Activated naive CD4-positive, alpha-beta T cell treated with anti-CD3 and anti-CD28 coated beads, Interleukin-2, amount 10 ng/mL, durations not matched to agents 7 days and 5 days (primary cell): ENCODE data around the gene EEF2KMT.

Experiments used
- CTCF ChIA-PET: fragments of 350-600 bp; sonication (Branson Sonifier 250); formaldehyde crosslinking; loops from one replicate; lab custom pipeline; 2021; ENCODE audit warnings: antibody characterized with exemption; lab: Charles Lee
- DNase-seq: peaks from one replicate; pipeline ENCODE4 v3.0.0-alpha.2; 2020
- H3K27ac Mint-ChIP-seq: one replicate; pipeline ENCODE4 v1.8.0; 2021; ENCODE audit warnings: mild to moderate bottlenecking, moderate library complexity, mixed read lengths
- H3K27me3 Mint-ChIP-seq: one replicate; pipeline ENCODE4 v1.8.0; 2021; ENCODE audit warnings: mild to moderate bottlenecking, mixed read lengths
- H3K36me3 Mint-ChIP-seq: one replicate; pipeline ENCODE4 v1.8.0; 2021; ENCODE audit warnings: mixed read lengths
- H3K4me1 Mint-ChIP-seq: one replicate; pipeline ENCODE4 v1.8.0; 2021; ENCODE audit warnings: mixed read lengths
- H3K4me3 Mint-ChIP-seq: one replicate; pipeline ENCODE4 v1.8.0; 2021; ENCODE audit warnings: mild to moderate bottlenecking, moderate library complexity, mixed read lengths
- H3K9me3 Mint-ChIP-seq: one replicate; pipeline ENCODE4 v1.8.0; 2021; ENCODE audit warnings: mixed read lengths

Gene EEF2KMT

GRCh38 chr16:5070431-5071186 lies 27.0 kb downstream of the EEF2KMT start:
- Mint-ChIP-seq H3K27ac (peak overlapping the region; percentile 95), H3K27me3 (peaks cover 8% of the 10 kb centered on the region)
- CTCF ChIA-PET = interaction anchor here (1.1 to 1.3 kb wide), 2 partner anchors 11 to 14 kb away, joined by 3 read pairs; no protein-coding TSS in a partner anchor

GRCh38 chr16:5069854-5070253 lies 27.7 kb downstream of the EEF2KMT start:
- CTCF ChIA-PET = interaction anchor here (1.1 to 1.3 kb wide), 2 partner anchors 10 to 13 kb away, joined by 3 read pairs; no protein-coding TSS in a partner anchor
- no peaks in the 10 kb centered on the region for H3K9me3 Mint-ChIP-seq
- DNase-seq = no peak
- peaks cover 30% of the 10 kb centered on the region for H3K4me1 Mint-ChIP-seq
- H3K36me3 Mint-ChIP-seq = peaks cover 8% of the 10 kb centered on the region
- H3K27ac Mint-ChIP-seq = no peak overlapping the region
- H3K4me3 Mint-ChIP-seq = no peak overlapping the region
- H3K27me3 Mint-ChIP-seq = peaks cover 11% of the 10 kb centered on the region

More at GRCh38 chr16:5070431-5071186, 27.0 kb downstream of the EEF2KMT start:
- Mint-ChIP-seq H3K4me3 (no peak overlapping the region), H3K4me1 (peaks cover 30% of the 10 kb centered on the region), H3K9me3 (no peaks in the 10 kb centered on the region), H3K36me3 (peaks cover 12% of the 10 kb centered on the region)
- no peak for DNase-seq

GRCh38 chr16:5069048-5069447 lies 28.5 kb downstream of the EEF2KMT start:
- Mint-ChIP-seq H3K27ac (peak overlapping the region; percentile 45), H3K27me3 (peaks cover 11% of the 10 kb centered on the region), H3K36me3 (peaks cover 2% of the 10 kb centered on the region), H3K9me3 (no peaks in the 10 kb centered on the region), H3K4me3 (no peak overlapping the region), H3K4me1 (peaks cover 30% of the 10 kb centered on the region)
- DNase-seq = no peak
- CTCF ChIA-PET = interaction anchor here (1.3 kb wide), 1 partner anchor 10 kb away, joined by 3 read pairs; no protein-coding TSS in a partner anchor

GRCh38 chr16:5066511-5066910 lies 31.1 kb downstream of the EEF2KMT start:
- CTCF ChIA-PET = interaction anchor here (0.9 to 2.0 kb wide), 2 partner anchors 11 to 18 kb away, joined by 3 to 5 read pairs; no protein-coding TSS in a partner anchor
- DNase-seq = no peak
- H3K27me3 Mint-ChIP-seq = peaks cover 19% of the 10 kb centered on the region
- no peak overlapping the region for H3K4me3 Mint-ChIP-seq
- H3K27ac Mint-ChIP-seq = no peak overlapping the region
- no peaks in the 10 kb centered on the region for H3K9me3 Mint-ChIP-seq
- H3K4me1 Mint-ChIP-seq = peaks cover 10% of the 10 kb centered on the region
- no peaks in the 10 kb centered on the region for H3K36me3 Mint-ChIP-seq

GRCh38 chr16:5065813-5066212 lies 31.8 kb downstream of the EEF2KMT start, which contains the start of gene C16orf89:
C16orf89 (minus strand) TSS chr16:5065956; CDS start chr16:5065908, 48 bp downstream.
- Mint-ChIP-seq H3K36me3 (no peaks in the 10 kb centered on the region), H3K27ac (no peak within 1 kb of the TSS)
- CTCF ChIA-PET = interaction anchor here (2.0 kb wide), 1 partner anchor 10 kb away, joined by 5 read pairs; no protein-coding TSS in a partner anchor

GRCh38 chr16:5065326-5065725 lies 32.3 kb downstream of the EEF2KMT start:
- Mint-ChIP-seq H3K36me3 (no peaks in the 10 kb centered on the region), H3K9me3 (no peaks in the 10 kb centered on the region), H3K4me3 (no peak overlapping the region), H3K4me1 (peaks cover under 1% of the 10 kb centered on the region), H3K27me3 (peaks cover 19% of the 10 kb centered on the region), H3K27ac (no peak overlapping the region)
- DNase-seq = no peak
- CTCF ChIA-PET = no interaction called here

More at GRCh38 chr16:5065813-5066212, 31.8 kb downstream of the EEF2KMT start, which contains the start of gene C16orf89:
- Mint-ChIP-seq H3K27me3 (peaks cover 19% of the 10 kb centered on the region), H3K4me3 (no peak within 1 kb of the TSS), H3K4me1 (peaks cover 3% of the 10 kb centered on the region), H3K9me3 (no peaks in the 10 kb centered on the region)
- no peak for DNase-seq

GRCh38 chr16:5064915-5065314 lies 32.7 kb downstream of the EEF2KMT start:
- Mint-ChIP-seq H3K27me3 (peaks cover 19% of the 10 kb centered on the region), H3K36me3 (no peaks in the 10 kb centered on the region), H3K9me3 (no peaks in the 10 kb centered on the region), H3K4me1 (no peaks in the 10 kb centered on the region), H3K27ac (no peak overlapping the region), H3K4me3 (no peak overlapping the region)
- DNase-seq = no peak
- CTCF ChIA-PET = no interaction called here

- H3K36me3 Mint-ChIP-seq = no peaks in the 10 kb centered on the region
- H3K4me1 Mint-ChIP-seq = no peaks in the 10 kb centered on the region
- CTCF ChIA-PET = no interaction called here
- H3K9me3 Mint-ChIP-seq = no peaks in the 10 kb centered on the region
- H3K4me3 Mint-ChIP-seq = no peak overlapping the region
- no peak overlapping the region for H3K27ac Mint-ChIP-seq
- H3K27me3 Mint-ChIP-seq = peaks cover 19% of the 10 kb centered on the region
- no peak for DNase-seq
Measured at GRCh38 chr16:5062790-5063765, 34.5 kb downstream of the EEF2KMT start.

GRCh38 chr16:5062051-5062450 lies 35.5 kb downstream of the EEF2KMT start:
- CTCF ChIA-PET = no interaction called here
- Mint-ChIP-seq H3K27ac (peak overlapping the region; percentile 25), H3K4me3 (no peak overlapping the region), H3K9me3 (no peaks in the 10 kb centered on the region), H3K27me3 (peaks cover 19% of the 10 kb centered on the region), H3K4me1 (no peaks in the 10 kb centered on the region), H3K36me3 (no peaks in the 10 kb centered on the region)
- DNase-seq = no peak

GRCh38 chr16:5060073-5060641 lies 37.4 kb downstream of the EEF2KMT start:
- Mint-ChIP-seq H3K36me3 (no peaks in the 10 kb centered on the region), H3K4me3 (no peak overlapping the region), H3K27ac (no peak overlapping the region), H3K4me1 (no peaks in the 10 kb centered on the region), H3K27me3 (peaks cover 14% of the 10 kb centered on the region), H3K9me3 (no peaks in the 10 kb centered on the region)
- no peak for DNase-seq
- CTCF ChIA-PET = interaction anchor here (0.9 to 1.4 kb wide), 2 partner anchors 10 to 25 kb away, joined by 3 read pairs; no protein-coding TSS in a partner anchor

- no peak for DNase-seq
- Mint-ChIP-seq H3K27ac (no peak overlapping the region), H3K36me3 (no peaks in the 10 kb centered on the region), H3K27me3 (peaks cover 14% of the 10 kb centered on the region), H3K4me1 (no peaks in the 10 kb centered on the region), H3K4me3 (no peak overlapping the region), H3K9me3 (no peaks in the 10 kb centered on the region)
- CTCF ChIA-PET = interaction anchor here (1.4 kb wide), 1 partner anchor 10 kb away, joined by 3 read pairs; no protein-coding TSS in a partner anchor
Measured at GRCh38 chr16:5059386-5060072, 38.1 kb downstream of the EEF2KMT start.

GRCh38 chr16:5058476-5058875 lies 39.1 kb downstream of the EEF2KMT start:
- H3K36me3 Mint-ChIP-seq = no peaks in the 10 kb centered on the region
- H3K27ac Mint-ChIP-seq = no peak overlapping the region
- H3K9me3 Mint-ChIP-seq = no peaks in the 10 kb centered on the region
- peaks cover 14% of the 10 kb centered on the region for H3K27me3 Mint-ChIP-seq
- CTCF ChIA-PET = no interaction called here
- no peak overlapping the region for H3K4me3 Mint-ChIP-seq
- H3K4me1 Mint-ChIP-seq = no peaks in the 10 kb centered on the region
- no peak for DNase-seq

GRCh38 chr16:5056352-5056751 lies 41.2 kb downstream of the EEF2KMT start:
- CTCF ChIA-PET = interaction anchor here (0.8 to 2.6 kb wide), 7 partner anchors 10 to 559 kb away, joined by 3 to 15 read pairs (median 3); partner anchors contain the start of gene C16orf89
- H3K27ac Mint-ChIP-seq = no peak overlapping the region
- H3K4me1 Mint-ChIP-seq = no peaks in the 10 kb centered on the region
- no peaks in the 10 kb centered on the region for H3K9me3 Mint-ChIP-seq
- no peak overlapping the region for H3K4me3 Mint-ChIP-seq
- no peaks in the 10 kb centered on the region for H3K36me3 Mint-ChIP-seq
- H3K27me3 Mint-ChIP-seq = peaks cover 6% of the 10 kb centered on the region
- peak; percentile 71 for DNase-seq
